GM19025 (cell line): ENCODE data around the gene FHAD1.

Experiments used
- ATAC-seq: cut with Tn5 transposase; IDR thresholded peaks from one replicate; pipeline ENCODE4 v1.9.1; 2021; ENCODE audit warnings: mild to moderate bottlenecking, low read depth, moderate library complexity; ENCODE audit not compliant: unreplicated experiment

FHAD1 gene

DNA sequence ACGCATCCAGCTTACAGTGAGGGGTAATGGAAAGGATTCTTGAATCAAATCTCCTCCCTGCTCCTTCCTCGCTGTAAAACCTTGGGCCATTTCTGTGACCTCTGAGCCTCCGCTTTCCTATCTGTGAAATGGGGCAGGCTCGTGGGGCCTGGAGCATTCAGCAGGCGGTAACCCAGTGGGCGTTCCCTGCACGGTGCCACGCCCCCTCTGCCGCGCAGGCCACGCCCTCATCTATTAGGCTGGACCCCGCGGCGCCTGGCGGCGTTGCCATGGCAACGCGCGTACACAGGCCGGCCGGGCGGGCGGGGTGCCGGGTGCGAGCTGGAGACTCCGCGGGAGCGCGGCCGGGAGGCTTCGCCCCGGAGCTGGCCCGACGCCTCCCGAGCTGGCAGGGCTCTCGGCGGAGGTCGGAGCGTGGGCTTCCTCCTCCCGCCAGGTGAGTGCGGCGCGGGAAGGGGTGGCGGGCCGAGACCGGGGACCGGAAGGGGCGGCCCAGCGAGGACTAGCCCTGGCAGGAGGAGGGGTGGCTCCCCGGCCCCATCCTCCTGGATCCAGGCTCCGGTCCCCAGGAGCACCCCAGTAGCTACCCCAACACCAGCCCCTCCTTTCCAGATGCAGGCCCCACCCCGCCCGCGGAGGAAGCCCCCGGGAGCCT lies at the start of gene FHAD1:
Gene FHAD1 (plus strand): TSS at position 264 of the 655 bp plus-strand sequence. CDS start 4,562 bp downstream, outside the sequence.
- peak; percentile 68 for ATAC-seq

GRCh38 chr1:15197591-15198447 lies 49.2 kb upstream of the FHAD1 start:
- no peak for ATAC-seq

- ATAC-seq, result no peak
These were observed 48.3 kb upstream of the FHAD1 start for GRCh38 chr1:15198684-15199083.

- no peak for ATAC-seq
These were observed 45.8 kb upstream of the FHAD1 start for GRCh38 chr1:15201221-15201620.

- no peak for ATAC-seq
These were observed 45.0 kb upstream of the FHAD1 start for GRCh38 chr1:15201849-15202551.

DNA sequence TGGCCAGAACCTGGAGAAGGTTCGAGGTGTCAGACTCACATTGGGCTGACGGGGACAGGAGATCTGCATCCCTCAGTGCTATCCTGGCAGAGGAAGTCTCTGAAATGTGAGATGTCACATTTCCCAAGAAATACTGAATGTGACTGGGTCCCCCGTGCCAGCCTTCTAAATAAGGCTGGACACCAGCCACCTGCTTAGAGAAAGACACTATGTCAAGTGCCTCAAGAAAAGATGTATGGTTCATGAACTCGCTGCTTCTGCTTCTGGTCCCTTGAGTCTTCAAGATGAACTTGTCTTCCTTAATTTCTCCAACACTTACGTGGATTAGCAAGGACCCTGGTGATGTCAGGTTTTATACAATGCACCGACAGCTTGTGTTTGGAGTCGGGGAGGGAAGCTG lies 42.1 kb upstream of the FHAD1 start:
- ATAC-seq, result no peak

GRCh38 chr1:15205586-15206346 lies 41.3 kb upstream of the FHAD1 start:
- ATAC-seq, result no peak

GRCh38 chr1:15206418-15207030 lies 40.5 kb upstream of the FHAD1 start:
- no peak for ATAC-seq

- no peak for ATAC-seq
These were observed 39.8 kb upstream of the FHAD1 start for GRCh38 chr1:15207031-15207828.

DNA sequence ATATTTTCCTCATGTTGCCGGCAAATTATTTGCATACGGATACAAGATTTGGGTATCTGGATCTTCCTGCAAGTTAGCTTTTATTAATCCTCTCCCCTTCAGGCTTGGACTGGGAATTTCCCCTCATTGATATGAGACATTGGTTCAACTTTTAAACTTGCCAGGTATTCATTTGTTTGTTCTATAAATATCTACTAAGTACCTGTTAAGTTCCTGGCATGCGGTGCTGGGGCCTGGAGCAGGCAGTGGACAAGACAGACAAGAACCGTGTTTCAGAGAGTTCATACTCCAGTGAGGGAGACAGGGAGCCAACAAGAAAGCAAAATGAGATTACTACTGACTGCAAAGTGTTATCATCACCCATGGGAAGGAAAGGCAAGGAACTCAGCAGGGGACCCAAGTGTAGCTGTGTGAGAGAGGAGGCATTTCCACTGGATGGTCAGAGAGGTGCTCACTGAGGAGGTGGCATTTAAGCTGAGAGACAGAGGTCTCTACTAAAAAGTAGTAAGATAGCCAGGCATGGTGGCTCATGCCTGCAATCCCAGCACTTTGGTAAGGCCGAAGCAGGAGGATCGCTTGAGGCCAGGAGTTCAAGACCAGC lies 39.1 kb upstream of the FHAD1 start:
- no peak for ATAC-seq

- no peak for ATAC-seq
These were observed 36.2 kb upstream of the FHAD1 start for GRCh38 chr1:15210651-15211375.

- ATAC-seq, result no peak
These were observed 35.6 kb upstream of the FHAD1 start for GRCh38 chr1:15211424-15211823.

DNA sequence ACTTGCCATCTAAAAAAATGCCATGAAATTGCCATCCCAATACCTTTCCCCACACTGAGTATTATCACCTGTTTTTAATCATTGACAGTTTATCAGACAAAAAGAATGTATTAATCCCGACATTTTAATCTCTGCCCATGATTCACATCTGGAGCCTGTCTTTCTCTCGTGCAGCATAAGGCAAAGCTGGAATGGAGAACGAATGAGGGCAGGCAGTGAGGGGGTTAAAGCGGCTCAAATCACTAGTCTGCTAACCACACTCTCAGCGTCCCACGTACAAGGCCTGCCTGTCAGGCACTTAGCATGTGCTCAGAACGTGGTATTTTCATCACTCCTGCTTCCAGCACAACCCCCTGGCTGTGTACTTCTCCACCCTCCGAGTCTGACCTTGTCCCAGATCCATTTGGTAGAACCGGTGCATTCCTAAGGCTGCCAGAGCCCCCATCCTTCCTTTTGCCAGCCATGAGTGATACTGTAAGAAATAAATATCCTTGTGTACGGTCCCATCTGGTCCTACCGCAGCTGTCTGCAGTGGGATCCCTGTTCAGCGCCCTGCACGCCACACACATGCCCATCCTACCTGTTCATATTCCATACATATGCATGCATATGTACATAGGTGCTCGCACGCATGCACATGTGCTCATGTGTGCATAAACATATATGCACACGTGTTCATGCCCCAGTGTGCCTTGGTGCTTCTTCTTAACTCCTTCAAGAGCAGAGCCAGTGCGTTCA lies 34.6 kb upstream of the FHAD1 start:
- ATAC-seq, result no peak

GRCh38 chr1:15212954-15213291 lies 34.1 kb upstream of the FHAD1 start:
- ATAC-seq, result no peak

GRCh38 chr1:15213341-15213821 lies 33.6 kb upstream of the FHAD1 start:
- no peak for ATAC-seq

DNA sequence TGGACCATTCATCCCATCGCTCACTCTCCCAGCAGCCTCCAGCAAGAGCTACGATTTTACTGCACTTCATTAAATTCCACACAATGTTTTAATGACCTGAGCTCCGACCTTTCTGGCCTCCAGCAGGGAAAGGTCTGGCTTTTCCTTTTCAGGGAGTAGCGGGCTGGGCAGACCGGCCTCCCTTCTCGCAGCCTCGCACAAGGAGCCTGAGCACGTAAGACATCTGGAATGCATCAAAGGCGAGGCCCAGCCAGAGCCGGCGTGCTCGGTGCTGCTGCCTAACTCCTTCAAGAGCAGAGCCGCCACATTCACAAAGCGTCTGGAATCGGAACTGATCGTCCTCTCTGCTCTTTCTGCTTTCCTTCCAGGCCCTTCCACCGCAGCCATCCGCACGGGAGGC lies 32.5 kb upstream of the FHAD1 start:
- ATAC-seq, result no peak

DNA sequence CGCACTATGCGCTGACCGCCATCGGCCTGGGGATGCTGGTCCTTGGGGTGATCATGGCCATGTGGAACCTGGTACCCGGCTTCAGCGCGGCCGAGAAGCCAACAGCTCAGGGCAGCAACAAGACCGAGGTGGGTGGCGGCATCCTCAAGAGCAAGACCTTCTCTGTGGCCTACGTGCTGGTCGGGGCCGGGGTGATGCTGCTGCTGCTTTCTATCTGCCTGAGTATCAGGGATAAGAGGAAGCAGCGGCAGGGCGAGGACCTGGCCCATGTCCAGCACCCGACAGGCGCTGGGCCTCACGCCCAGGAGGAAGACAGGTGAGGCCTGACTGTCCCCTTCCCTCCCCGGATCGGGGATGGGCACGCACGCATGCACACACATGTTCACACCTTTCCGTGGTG lies 31.9 kb upstream of the FHAD1 start:
- no peak for ATAC-seq

DNA sequence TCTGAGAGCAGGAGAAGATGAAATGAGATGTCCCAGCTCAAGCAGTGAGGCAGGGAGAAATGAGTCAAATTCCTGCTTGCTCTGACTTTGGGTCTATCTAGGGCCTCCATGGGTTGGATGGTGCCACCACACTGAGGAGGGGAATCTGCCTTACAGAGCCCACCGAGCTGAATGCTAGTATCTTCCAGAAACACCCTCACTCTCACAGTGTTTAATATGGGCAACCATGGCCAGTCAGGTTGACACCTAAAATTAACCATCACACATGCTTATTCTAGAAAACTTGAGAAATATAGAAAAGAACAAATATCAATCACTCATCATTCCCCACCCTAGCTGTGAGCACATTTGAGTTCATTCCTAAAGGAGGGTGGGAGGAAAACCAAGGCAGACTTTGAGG lies 29.4 kb upstream of the FHAD1 start:
- no peak for ATAC-seq
